HG03159 (cell line): ENCODE data around the gene GFOD2.
"Not testable (repeated sequence)": the region's sequence is repeated elsewhere in the genome, so short reads cannot be mapped to it uniquely, and the experiment has no call there.

Source experiments
- ATAC-seq: cut with Tn5 transposase; IDR thresholded peaks from one replicate; pipeline ENCODE4 v1.9.1; 2021; ENCODE audit warnings: mild to moderate bottlenecking, moderate library complexity; ENCODE audit not compliant: unreplicated experiment

GFOD2 gene

GRCh38 chr16:67719048-67719777 is at the start of gene GFOD2:
TSS of gene GFOD2 (minus strand) at chr16:67719316. CDS start at chr16:67685715, 33,601 bp downstream.
- ATAC-seq, result peak; percentile 82

GRCh38 chr16:67767953-67768352 is 48.8 kb upstream of the GFOD2 start:
- no peak for ATAC-seq

- no peak for ATAC-seq
Measured at GRCh38 chr16:67766291-67766690, 47.2 kb upstream of the GFOD2 start.

- no peak for ATAC-seq
Measured at GRCh38 chr16:67764158-67764667, 45.1 kb upstream of the GFOD2 start.

- ATAC-seq, result no peak
Measured at GRCh38 chr16:67763066-67763465, 44.0 kb upstream of the GFOD2 start.

- no peak for ATAC-seq
Measured at GRCh38 chr16:67762385-67762784, 43.3 kb upstream of the GFOD2 start.

GRCh38 chr16:67761924-67762323 is 42.8 kb upstream of the GFOD2 start:
- ATAC-seq, result no peak

- no peak for ATAC-seq
Measured at GRCh38 chr16:67760956-67761230, 41.8 kb upstream of the GFOD2 start.

- no peak for ATAC-seq
Measured at GRCh38 chr16:67760206-67760955, 41.3 kb upstream of the GFOD2 start.

GRCh38 chr16:67758966-67759365 is 39.9 kb upstream of the GFOD2 start:
- ATAC-seq, result no peak

- no peak for ATAC-seq
Measured at GRCh38 chr16:67758006-67758405, 38.9 kb upstream of the GFOD2 start.

GRCh38 chr16:67752641-67753040 is 33.5 kb upstream of the GFOD2 start:
- no peak for ATAC-seq

GRCh38 chr16:67751331-67751730 is 32.2 kb upstream of the GFOD2 start:
- ATAC-seq, result not testable (repeated sequence)

GRCh38 chr16:67750466-67750865 is 31.4 kb upstream of the GFOD2 start:
- ATAC-seq, result no peak

- ATAC-seq, result no peak
Measured at GRCh38 chr16:67749436-67750078, 30.4 kb upstream of the GFOD2 start.

GRCh38 chr16:67748834-67749233 is 29.7 kb upstream of the GFOD2 start:
- ATAC-seq, result no peak

GRCh38 chr16:67746846-67747245 is 27.7 kb upstream of the GFOD2 start:
- no peak for ATAC-seq

- no peak for ATAC-seq
Measured at GRCh38 chr16:67741118-67741517, 22.0 kb upstream of the GFOD2 start.

GRCh38 chr16:67740391-67740790 is 21.3 kb upstream of the GFOD2 start:
- no peak for ATAC-seq

GRCh38 chr16:67736858-67737257 is 17.7 kb upstream of the GFOD2 start:
- no peak for ATAC-seq

GRCh38 chr16:67734731-67735201 is 15.7 kb upstream of the GFOD2 start:
- no peak for ATAC-seq
